Measurements from ENCODE around the gene NPL.
A peak's percentile ranks its signal among the peaks of the same experiment; 100 is the strongest.

The NPL gene

DNA sequence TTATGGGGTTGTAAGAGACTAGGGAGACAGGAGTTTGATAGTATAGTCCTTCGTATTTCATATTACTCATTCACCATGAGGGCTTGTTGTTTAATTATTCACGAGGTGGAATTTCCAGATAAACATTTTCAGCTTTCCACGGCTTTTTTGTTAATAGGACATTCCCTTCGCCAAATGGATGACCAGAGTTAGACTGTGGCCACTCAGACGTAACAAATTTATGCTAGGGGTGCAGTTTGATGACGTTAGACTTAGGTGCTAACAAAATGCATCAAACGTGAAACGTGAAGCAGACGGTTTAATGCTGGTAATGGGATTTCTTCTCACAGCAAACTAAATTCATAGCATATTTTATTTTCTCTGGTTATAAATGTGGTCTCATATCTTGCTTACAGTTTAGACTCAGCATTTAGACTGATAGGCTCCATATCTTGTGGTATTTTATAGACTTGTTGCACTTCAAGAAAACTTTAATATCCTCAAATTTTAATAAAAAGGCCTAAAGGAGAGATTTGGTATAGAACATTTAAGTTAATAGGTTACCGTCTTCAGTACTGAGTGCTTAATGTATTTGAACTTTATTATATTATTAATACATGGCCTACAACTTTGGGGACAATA is 51.9 kb downstream of the NPL start:
- Histone ChIP-seq H3K4me3 (ENCODE audit: low read length) (peak overlapping the region; percentile 90), H2AFZ (ENCODE audit: low read depth, low read length) (no peak overlapping the region), H3K27ac (ENCODE audit: low read length) (peak overlapping the region; percentile 91), H3K9ac (ENCODE audit: low read length) (peak overlapping the region; percentile 25), H3K27me3 (ENCODE audit: low read depth, low read length) (no peaks in the 10 kb centered on the region), H3K4me2 (ENCODE audit: low read length) (peak overlapping the region; percentile 83), H3K79me2 (ENCODE audit: low read length) (peaks cover 73% of the 10 kb centered on the region), H3K9me3 (ENCODE audit: insufficient read depth, low read length) (no peaks in the 10 kb centered on the region), H3K4me1 (ENCODE audit: low read length) (peaks cover 18% of the 10 kb centered on the region), H4K20me1 (ENCODE audit: insufficient read depth, low read length) (peaks cover 68% of the 10 kb centered on the region), H3K36me3 (replicated peaks; ENCODE audit: low read depth, low read length) (peaks cover 51% of the 10 kb centered on the region)
- TF ChIP-seq, protein P1, sequence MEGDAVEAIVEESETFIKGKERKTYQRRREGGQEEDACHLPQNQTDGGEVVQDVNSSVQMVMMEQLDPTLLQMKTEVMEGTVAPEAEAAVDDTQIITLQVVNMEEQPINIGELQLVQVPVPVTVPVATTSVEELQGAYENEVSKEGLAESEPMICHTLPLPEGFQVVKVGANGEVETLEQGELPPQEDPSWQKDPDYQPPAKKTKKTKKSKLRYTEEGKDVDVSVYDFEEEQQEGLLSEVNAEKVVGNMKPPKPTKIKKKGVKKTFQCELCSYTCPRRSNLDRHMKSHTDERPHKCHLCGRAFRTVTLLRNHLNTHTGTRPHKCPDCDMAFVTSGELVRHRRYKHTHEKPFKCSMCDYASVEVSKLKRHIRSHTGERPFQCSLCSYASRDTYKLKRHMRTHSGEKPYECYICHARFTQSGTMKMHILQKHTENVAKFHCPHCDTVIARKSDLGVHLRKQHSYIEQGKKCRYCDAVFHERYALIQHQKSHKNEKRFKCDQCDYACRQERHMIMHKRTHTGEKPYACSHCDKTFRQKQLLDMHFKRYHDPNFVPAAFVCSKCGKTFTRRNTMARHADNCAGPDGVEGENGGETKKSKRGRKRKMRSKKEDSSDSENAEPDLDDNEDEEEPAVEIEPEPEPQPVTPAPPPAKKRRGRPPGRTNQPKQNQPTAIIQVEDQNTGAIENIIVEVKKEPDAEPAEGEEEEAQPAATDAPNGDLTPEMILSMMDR (IDR thresholded peaks at IDR 0.05; ENCODE audit: low read depth, low read length) = no peak
- no peak for TF ChIP-seq EZH2phosphoT487 (IDR thresholded peaks at IDR 0.05; ENCODE audit: low read depth)

DNA sequence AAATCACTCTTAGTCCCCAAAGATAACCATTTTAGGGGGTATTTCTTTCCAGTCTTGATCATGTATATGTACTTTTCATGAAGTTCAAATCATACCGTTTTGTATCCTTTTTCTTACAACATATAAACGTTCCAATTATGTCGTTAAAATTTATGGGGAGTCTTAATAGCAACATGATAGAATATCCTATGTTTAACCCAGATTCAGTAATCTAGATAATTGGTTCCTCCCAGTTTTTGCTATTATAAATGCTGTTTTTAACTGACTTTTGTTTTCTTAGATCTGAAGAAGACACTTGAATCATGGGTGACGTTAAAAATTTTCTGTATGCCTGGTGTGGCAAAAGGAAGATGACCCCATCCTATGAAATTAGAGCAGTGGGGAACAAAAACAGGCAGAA is 52.7 kb downstream of the NPL start:
- Histone ChIP-seq H3K4me2 (ENCODE audit: low read length) (peak overlapping the region; percentile 83), H3K4me3 (ENCODE audit: low read length) (peak overlapping the region; percentile 90; the same call in 1 of the 2 replicates)

DNA sequence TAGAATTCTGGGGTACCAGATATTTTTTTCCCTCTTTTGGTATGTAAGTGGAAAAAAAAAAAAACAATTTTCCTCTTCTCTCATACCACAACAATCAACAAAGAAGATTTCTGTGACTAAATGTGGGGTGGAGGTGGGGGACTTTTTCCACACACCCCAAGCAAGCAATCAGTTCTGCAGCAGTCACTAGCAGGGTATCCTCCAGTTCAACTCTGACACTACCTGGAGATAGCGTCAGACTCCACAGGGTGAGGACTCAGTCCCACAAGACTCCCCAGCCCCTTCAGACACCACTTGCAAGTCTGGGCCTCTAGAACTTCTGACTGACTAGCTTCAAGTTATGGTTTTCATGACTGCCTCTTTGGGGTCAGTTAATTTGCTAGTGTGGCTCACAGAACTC is 55.8 kb downstream of the NPL start:
- peaks cover 100% of the 10 kb centered on the region for H3K79me2 ChIP-seq (ENCODE audit: low read length)
- no peak overlapping the region for H3K4me2 ChIP-seq (ENCODE audit: low read length)
- TF ChIP-seq, protein P1 (IDR thresholded peaks at IDR 0.05; ENCODE audit: low read depth, low read length) = no peak
- no peak for TF ChIP-seq EZH2phosphoT487 (IDR thresholded peaks at IDR 0.05; ENCODE audit: low read depth)
- H3K4me3 ChIP-seq (ENCODE audit: low read length) = no peak overlapping the region
- H3K27ac ChIP-seq (ENCODE audit: low read length) = no peak overlapping the region
- no peak overlapping the region for H3K9ac ChIP-seq (ENCODE audit: low read length)
- no peaks in the 10 kb centered on the region for H3K9me3 ChIP-seq (ENCODE audit: insufficient read depth, low read length)
- H3K27me3 ChIP-seq (ENCODE audit: low read depth, low read length) = no peaks in the 10 kb centered on the region
- H3K36me3 ChIP-seq (replicated peaks; ENCODE audit: low read depth, low read length) = peaks cover 86% of the 10 kb centered on the region
- peaks cover 98% of the 10 kb centered on the region for H4K20me1 ChIP-seq (ENCODE audit: insufficient read depth, low read length)
- peaks cover 38% of the 10 kb centered on the region for H3K4me1 ChIP-seq (ENCODE audit: low read length)
- H2AFZ ChIP-seq (ENCODE audit: low read depth, low read length) = no peak overlapping the region

More for the DNA sequence above, 52.7 kb downstream of the NPL start:
- H2AFZ ChIP-seq (ENCODE audit: low read depth, low read length) = no peak overlapping the region
- TF ChIP-seq, protein P1 (IDR thresholded peaks at IDR 0.05; ENCODE audit: low read depth, low read length) = no peak
- no peak for TF ChIP-seq EZH2phosphoT487 (IDR thresholded peaks at IDR 0.05; ENCODE audit: low read depth)
- peaks cover 81% of the 10 kb centered on the region for H3K79me2 ChIP-seq (ENCODE audit: low read length)
- H3K9ac ChIP-seq (ENCODE audit: low read length) = no peak overlapping the region
- peaks cover 58% of the 10 kb centered on the region for H3K36me3 ChIP-seq (replicated peaks; ENCODE audit: low read depth, low read length)
- no peaks in the 10 kb centered on the region for H3K9me3 ChIP-seq (ENCODE audit: insufficient read depth, low read length)
- H4K20me1 ChIP-seq (ENCODE audit: insufficient read depth, low read length) = peaks cover 76% of the 10 kb centered on the region
- peaks cover 20% of the 10 kb centered on the region for H3K4me1 ChIP-seq (ENCODE audit: low read length)
- H3K27ac ChIP-seq (ENCODE audit: low read length) = no peak overlapping the region
- H3K27me3 ChIP-seq (ENCODE audit: low read depth, low read length) = no peaks in the 10 kb centered on the region

DNA sequence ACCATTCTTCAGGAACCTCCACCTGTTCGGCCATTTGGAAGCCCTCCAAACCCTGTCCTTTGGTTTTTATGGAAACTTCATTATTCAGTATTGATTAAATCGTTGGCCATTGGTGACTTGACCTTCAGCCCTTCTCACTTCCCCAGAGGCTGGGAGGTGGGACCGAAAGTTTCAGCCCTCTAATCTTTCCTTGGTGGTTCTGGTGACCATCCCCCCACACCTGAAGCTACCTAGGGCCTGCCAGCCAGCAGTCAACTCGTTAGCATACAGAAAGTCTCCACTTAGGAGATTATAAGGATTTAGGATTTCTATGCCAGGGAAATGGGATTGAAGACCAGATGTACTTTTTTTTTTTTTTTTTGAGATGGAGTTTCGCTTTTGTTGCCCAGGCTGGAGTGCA is 56.3 kb downstream of the NPL start:
- peaks cover 100% of the 10 kb centered on the region for H3K79me2 ChIP-seq (ENCODE audit: low read length)
- H4K20me1 ChIP-seq (ENCODE audit: insufficient read depth, low read length) = peaks cover 98% of the 10 kb centered on the region
- H2AFZ ChIP-seq (ENCODE audit: low read depth, low read length) = no peak overlapping the region
- H3K4me1 ChIP-seq (ENCODE audit: low read length) = peaks cover 41% of the 10 kb centered on the region
- TF ChIP-seq, protein P1 (IDR thresholded peaks at IDR 0.05; ENCODE audit: low read depth, low read length) = no peak
- no peak for TF ChIP-seq EZH2phosphoT487 (IDR thresholded peaks at IDR 0.05; ENCODE audit: low read depth)
- no peak overlapping the region for H3K9ac ChIP-seq (ENCODE audit: low read length)
- no peaks in the 10 kb centered on the region for H3K9me3 ChIP-seq (ENCODE audit: insufficient read depth, low read length)
- H3K27me3 ChIP-seq (ENCODE audit: low read depth, low read length) = no peaks in the 10 kb centered on the region
- no peak overlapping the region for H3K4me2 ChIP-seq (ENCODE audit: low read length)
- peaks cover 85% of the 10 kb centered on the region for H3K36me3 ChIP-seq (replicated peaks; ENCODE audit: low read depth, low read length)
- no peak overlapping the region for H3K4me3 ChIP-seq (ENCODE audit: low read length)
- H3K27ac ChIP-seq (ENCODE audit: low read length) = no peak overlapping the region

All from OCI-LY3 (cell line).